Measurements from ENCODE around the gene KCNH8.

Gene KCNH8

GRCh38 chr3:19506171-19506570, 357.9 kb downstream of the KCNH8 start:
- no peak for DNase-seq (ENCODE audit: low read depth)
- TF ChIP-seq, protein P1, sequence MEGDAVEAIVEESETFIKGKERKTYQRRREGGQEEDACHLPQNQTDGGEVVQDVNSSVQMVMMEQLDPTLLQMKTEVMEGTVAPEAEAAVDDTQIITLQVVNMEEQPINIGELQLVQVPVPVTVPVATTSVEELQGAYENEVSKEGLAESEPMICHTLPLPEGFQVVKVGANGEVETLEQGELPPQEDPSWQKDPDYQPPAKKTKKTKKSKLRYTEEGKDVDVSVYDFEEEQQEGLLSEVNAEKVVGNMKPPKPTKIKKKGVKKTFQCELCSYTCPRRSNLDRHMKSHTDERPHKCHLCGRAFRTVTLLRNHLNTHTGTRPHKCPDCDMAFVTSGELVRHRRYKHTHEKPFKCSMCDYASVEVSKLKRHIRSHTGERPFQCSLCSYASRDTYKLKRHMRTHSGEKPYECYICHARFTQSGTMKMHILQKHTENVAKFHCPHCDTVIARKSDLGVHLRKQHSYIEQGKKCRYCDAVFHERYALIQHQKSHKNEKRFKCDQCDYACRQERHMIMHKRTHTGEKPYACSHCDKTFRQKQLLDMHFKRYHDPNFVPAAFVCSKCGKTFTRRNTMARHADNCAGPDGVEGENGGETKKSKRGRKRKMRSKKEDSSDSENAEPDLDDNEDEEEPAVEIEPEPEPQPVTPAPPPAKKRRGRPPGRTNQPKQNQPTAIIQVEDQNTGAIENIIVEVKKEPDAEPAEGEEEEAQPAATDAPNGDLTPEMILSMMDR (conservative IDR thresholded peaks at IDR 0.05; ENCODE audit: control insufficient read depth, insufficient read depth, low read depth, low read length): no peak

DNA sequence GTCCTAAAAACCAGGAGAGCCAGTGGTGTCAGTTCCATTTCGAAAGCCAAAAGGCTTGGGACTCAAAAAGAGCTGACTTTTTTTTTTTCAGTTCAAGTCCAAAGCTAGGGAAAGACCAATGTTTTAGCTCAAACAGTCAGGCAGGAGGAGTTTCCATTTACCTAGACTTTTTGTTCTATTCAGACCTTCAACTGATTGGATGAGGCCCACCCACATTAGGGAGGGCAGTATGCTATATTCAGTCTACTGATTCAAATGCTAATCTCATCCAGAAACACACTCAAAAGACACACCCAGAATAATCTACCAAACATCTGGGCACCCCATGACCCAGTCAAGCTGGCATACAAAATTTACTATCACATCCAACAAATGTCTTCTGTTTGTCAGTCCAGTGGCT, 374.0 kb downstream of the KCNH8 start:
- no peak for DNase-seq (ENCODE audit: low read depth)
- TF ChIP-seq, protein P1 (conservative IDR thresholded peaks at IDR 0.05; ENCODE audit: control insufficient read depth, insufficient read depth, low read depth, low read length): no peak
- H3K4me3 ChIP-seq (ENCODE audit: control insufficient read depth, low read depth, low read length): no peak overlapping the region

More at GRCh38 chr3:19506171-19506570, 357.9 kb downstream of the KCNH8 start:
- H3K4me3 ChIP-seq (ENCODE audit: control insufficient read depth, low read depth, low read length): no peak overlapping the region

DNA sequence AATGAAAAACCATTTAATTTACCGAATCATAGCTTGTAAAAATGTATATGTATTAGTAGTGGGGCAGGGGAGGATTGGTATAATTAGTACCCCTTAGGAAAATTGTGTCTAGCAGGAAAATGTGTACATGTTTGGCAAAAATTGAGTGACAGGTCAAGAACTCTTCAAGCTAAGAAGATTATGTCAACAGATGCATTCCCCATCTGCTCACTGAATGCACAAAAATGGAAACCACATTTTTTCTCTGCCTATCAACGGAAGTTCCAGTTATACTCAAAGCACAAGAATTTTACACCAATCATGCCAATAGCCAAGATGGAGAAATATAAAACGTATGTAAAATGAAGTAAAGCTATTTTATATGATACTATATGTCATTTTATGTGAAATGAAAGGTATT, 377.8 kb downstream of the KCNH8 start:
- H3K4me3 ChIP-seq (ENCODE audit: control insufficient read depth, low read depth, low read length): no peak overlapping the region
- TF ChIP-seq, protein P1 (conservative IDR thresholded peaks at IDR 0.05; ENCODE audit: control insufficient read depth, insufficient read depth, low read depth, low read length): no peak
- no peak for DNase-seq (ENCODE audit: low read depth)

DNA sequence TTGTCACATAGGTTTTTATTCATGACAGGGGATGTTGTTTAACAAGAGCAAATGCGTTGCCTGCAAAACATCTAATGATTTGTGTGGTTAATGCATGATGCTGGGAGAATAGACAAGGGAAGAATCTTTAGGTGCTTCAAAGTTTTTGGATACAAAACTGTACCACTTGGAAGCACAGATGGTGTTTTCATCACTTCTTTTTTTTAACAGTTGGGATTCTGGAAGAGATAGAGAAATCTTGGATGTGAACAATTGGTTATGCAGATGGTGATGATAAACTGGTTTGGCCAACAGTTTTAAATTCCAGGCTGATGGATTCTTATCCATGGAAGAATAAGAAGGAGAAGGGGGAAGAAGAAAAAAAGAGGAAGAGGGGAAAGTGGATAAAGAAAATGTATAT, 379.4 kb downstream of the KCNH8 start:
- no peak overlapping the region for H3K4me3 ChIP-seq (ENCODE audit: control insufficient read depth, low read depth, low read length)
- no peak for DNase-seq (ENCODE audit: low read depth)
- TF ChIP-seq, protein P1 (conservative IDR thresholded peaks at IDR 0.05; ENCODE audit: control insufficient read depth, insufficient read depth, low read depth, low read length): no peak

DNA sequence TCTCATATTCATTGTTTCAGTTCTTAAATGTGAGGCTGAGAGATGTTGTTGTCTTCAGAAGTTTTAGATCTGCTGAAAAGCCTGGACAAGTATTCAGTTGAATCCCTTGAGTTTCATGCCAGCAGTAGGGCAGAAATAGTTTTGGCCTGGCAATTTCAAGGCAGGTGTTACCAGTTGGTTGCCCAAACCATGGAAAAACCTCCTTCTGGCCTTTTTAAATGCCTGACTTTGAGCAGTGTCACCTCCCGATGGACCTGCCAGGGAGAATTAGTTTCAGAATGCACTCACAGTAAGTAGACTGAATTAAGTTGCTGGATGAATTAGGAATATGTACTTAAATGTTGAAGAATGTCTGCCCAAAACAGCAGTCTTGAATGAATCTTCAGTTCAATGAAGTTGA, 383.1 kb downstream of the KCNH8 start:
- TF ChIP-seq, protein P1 (conservative IDR thresholded peaks at IDR 0.05; ENCODE audit: control insufficient read depth, insufficient read depth, low read depth, low read length): no peak
- no peak for DNase-seq (ENCODE audit: low read depth)
- H3K4me3 ChIP-seq (ENCODE audit: control insufficient read depth, low read depth, low read length): no peak overlapping the region

- H3K4me3 ChIP-seq (ENCODE audit: control insufficient read depth, low read depth, low read length): no peak overlapping the region
- no peak for DNase-seq (ENCODE audit: low read depth)
- TF ChIP-seq, protein P1 (conservative IDR thresholded peaks at IDR 0.05; ENCODE audit: control insufficient read depth, insufficient read depth, low read depth, low read length): no peak
These were observed 391.4 kb downstream of the KCNH8 start for GRCh38 chr3:19539518-19540392.

Data from fibroblast of mammary gland (primary cell).